HepG2 (cell line): ENCODE results near the gene PAK1IP1. TPM values are rescaled to one million over a fixed set of nuclear protein-coding genes. Genes with fewer than 3 reads are reported as not detected.
"Not testable (repeated sequence)": the region's sequence is repeated elsewhere in the genome, so short reads cannot be mapped to it uniquely, and the experiment has no call there.

ENCODE experiments used
- AFF4 ChIP-seq: sonication (generic); formaldehyde crosslinking; IDR thresholded peaks from 2 replicates; pipeline ENCODE4 v1.4.0; 2020; ENCODE audit warnings: missing genetic modification reagents
- AKAP8 ChIP-seq: sonication (generic); formaldehyde crosslinking; IDR thresholded peaks from 2 replicates; pipeline ENCODE4 v1.5.1; 2020; ENCODE audit warnings: mild to moderate bottlenecking, missing genetic modification reagents
- ARID2 ChIP-seq: sonication (generic); formaldehyde crosslinking; IDR thresholded peaks from 2 replicates; pipeline ENCODE4 v1.8.1; 2022; ENCODE audit warnings: mild to moderate bottlenecking, missing genetic modification reagents, borderline replicate concordance
- ATF4 ChIP-seq, 2 experiments: fragments of 450-650 bp in 1 of 2; sonication (generic) in 1 of 2; formaldehyde crosslinking; IDR thresholded peaks; 2 replicates each; pipeline versions ENCODE4 v1.5.0 to v1.8.0; 2020 to 2022; ENCODE audit warnings: mild to moderate bottlenecking in 1 of 2, missing genetic modification reagents in 1 of 2
- ATF7-NPFF ChIP-seq: sonication (generic); formaldehyde crosslinking; IDR thresholded peaks from 2 replicates; pipeline ENCODE4 v1.8.1; 2023; ENCODE audit warnings: mild to moderate bottlenecking, low read depth, missing genetic modification reagents, moderate library complexity
- GFI1 ChIP-seq: sonication (generic); formaldehyde crosslinking; IDR thresholded peaks from 2 replicates; pipeline ENCODE4 v1.5.0; 2020; ENCODE audit warnings: missing genetic modification reagents, mild to moderate bottlenecking, borderline replicate concordance
- HDAC2 ChIP-seq: sonication (generic); formaldehyde crosslinking; IDR thresholded peaks from 2 replicates; pipeline ENCODE4 v1.4.0; 2020; ENCODE audit warnings: missing genetic modification reagents
- IKZF5 ChIP-seq: IDR thresholded peaks from 2 replicates; pipeline ENCODE4 v1.6.1; 2018; ENCODE audit warnings: missing genetic modification reagents, mild to moderate bottlenecking, missing compliant biosample characterization
- MZF1 ChIP-seq: sonication (generic); formaldehyde crosslinking; IDR thresholded peaks from 2 replicates; pipeline ENCODE4 v1.8.1; 2023; ENCODE audit warnings: mild to moderate bottlenecking, missing genetic modification reagents, borderline replicate concordance
- NFE2 ChIP-seq: sonication (generic); formaldehyde crosslinking; IDR thresholded peaks from 2 replicates; pipeline ENCODE4 v1.4.0; 2020; ENCODE audit warnings: missing genetic modification reagents
- POLR2G ChIP-seq: fragments of 200-400 bp; formaldehyde crosslinking; IDR thresholded peaks from 2 replicates; pipeline ENCODE4 v1.6.1; 2018; ENCODE audit warnings: mild to moderate bottlenecking, low read depth, low read length, moderate library complexity
- RBFOX2 ChIP-seq: fragments of 200-400 bp; formaldehyde crosslinking; IDR thresholded peaks from 2 replicates; pipeline ENCODE4 v1.6.1; 2017; ENCODE audit warnings: low read depth, mild to moderate bottlenecking, low read length
- SP1 ChIP-seq, 2 experiments: fragments of 450-650 bp in 1 of 2; sonication (generic) in 1 of 2; formaldehyde crosslinking in 1 of 2; IDR thresholded peaks; 2 replicates each; pipeline versions ENCODE4 v1.4.0 to v1.6.1; 2016 to 2020; ENCODE audit warnings: missing genetic modification reagents in 1 of 2
- TGIF2 ChIP-seq: IDR thresholded peaks from 2 replicates; pipeline ENCODE4 v1.6.1; 2016; ENCODE audit warnings: control low read depth, missing compliant biosample characterization
- TOPORS ChIP-seq: sonication (generic); formaldehyde crosslinking; IDR thresholded peaks from 2 replicates; pipeline ENCODE4 v1.8.0; 2023; ENCODE audit warnings: mild to moderate bottlenecking, missing genetic modification reagents
- ZBTB3 ChIP-seq: sonication (generic); formaldehyde crosslinking; IDR thresholded peaks from 2 replicates; pipeline ENCODE4 v1.4.0; 2020; ENCODE audit warnings: low read depth, mild to moderate bottlenecking, moderate library complexity, missing genetic modification reagents, borderline replicate concordance
- ZKSCAN1 ChIP-seq: fragments of 150-350 bp; IDR thresholded peaks from 2 replicates; pipeline ENCODE4 v1.6.1; 2014; ENCODE audit warnings: low read length
- ZNF138 ChIP-seq: sonication (generic); formaldehyde crosslinking; IDR thresholded peaks from 2 replicates; pipeline ENCODE4 v1.5.0; 2020; ENCODE audit warnings: mild to moderate bottlenecking, low read depth, missing genetic modification reagents
- ZNF18 ChIP-seq: sonication (generic); formaldehyde crosslinking; IDR thresholded peaks from 2 replicates; pipeline ENCODE4 v1.8.0; 2022; ENCODE audit warnings: mild to moderate bottlenecking, missing genetic modification reagents; ENCODE audit not compliant: insufficient replicate concordance
- ZNF781 ChIP-seq: sonication (generic); formaldehyde crosslinking; IDR thresholded peaks from 2 replicates; pipeline ENCODE4 v1.5.1; 2020; ENCODE audit warnings: borderline replicate concordance, mild to moderate bottlenecking, missing genetic modification reagents; ENCODE audit errors: not compliant biosample characterization
- polyA plus RNA-seq, 8 experiments: library from polyadenylated mRNA; depleted of rRNA in 3 of 8; stranded (reverse) in 7 of 8; unstranded in 1 of 8; fragments of >200 nt; fragmentation: Illumina TruSeq in 4 of 8; extraction: Trizol in 4 of 8; gene quantifications; 2 replicates each; pipeline versions ENCODE4 v1.2.1 to v1.2.3, GENCODE V29; 2011 to 2016; ENCODE audit warnings: low read depth in 4 of 8, missing spikeins in 1 of 8, mixed read lengths in 1 of 8; ENCODE audit not compliant: insufficient read depth in 1 of 8
- total RNA-seq, 5 experiments: library from RNA; depleted of rRNA; stranded (reverse); fragments of >200 nt; fragmentation: Illumina TruSeq; extraction: Trizol; gene quantifications; 2 replicates each; pipeline ENCODE4 v1.2.3, GENCODE V29; 2016; ENCODE audit warnings: low read depth in 1 of 5

PAK1IP1 gene
- total and polyA plus RNA-seq, 2 of the 13 experiments (the other 11 are each of a cell fraction or from before 2014, with no cell fraction given) = 23.4 to 66.2 TPM

- TF ChIP-seq ZBTB3 (CRISPR knock-in tag) (0 out of 2 replicates have a peak, but pooled peaks have one; percentile 30), ZNF781 (CRISPR knock-in tag) (peak; percentile 68), ZNF138 (CRISPR knock-in tag) (0 out of 2 replicates have a peak, but pooled peaks have one; percentile 66), GFI1 (CRISPR knock-in tag) (peak; percentile 56; the same call in 1 of the 2 replicates), AKAP8 (CRISPR knock-in tag) (peak; percentile 60; the same call in 1 of the 2 replicates), IKZF5 (CRISPR knock-in tag) (peak; percentile 84), ATF7-NPFF (CRISPR knock-in tag) (peak; percentile 58; the same call in 1 of the 2 replicates), AFF4 (CRISPR knock-in tag) (peak; percentile 100), TGIF2 (CRISPR knock-in tag) (0 out of 2 replicates have a peak, but pooled peaks have one; percentile 17), ZKSCAN1 (peak; percentile 69), TOPORS (CRISPR knock-in tag) (peak; percentile 91), RBFOX2 (peak; percentile 89), SP1 (CRISPR knock-in tag; IDR thresholded peaks at IDR 0.05) (peak; percentile 91), ZNF18 (CRISPR knock-in tag) (peak; percentile 62), MZF1 (CRISPR knock-in tag) (0 out of 2 replicates have a peak, but pooled peaks have one; percentile 31), POLR2G (peak; percentile 96), NFE2 (CRISPR knock-in tag) (0 out of 2 replicates have a peak, but pooled peaks have one; percentile 15), HDAC2 (CRISPR knock-in tag) (peak; percentile 50; the same call in 1 of the 2 replicates), ARID2 (CRISPR knock-in tag) (peak; percentile 24; the same call in 1 of the 2 replicates), ATF4 (CRISPR knock-in tag; IDR thresholded peaks at IDR 0.05) (peak; percentile 62 to 64; a peak in 3 of 4 replicates)
- TF ChIP-seq SP1 (IDR thresholded peaks at IDR 0.05) = not testable (repeated sequence)
These were observed 26.4 kb downstream of the PAK1IP1 start (continued) for GRCh38 chr6:10720960-10721849.
